Measurements from ENCODE around the gene DCAF6. TPM values are rescaled to one million over a fixed set of nuclear protein-coding genes. Genes with fewer than 3 reads are reported as not detected.

Gene DCAF6
- total RNA-seq, 1 experiment from 2014 or later: 20.4 TPM

- DNase-seq (ENCODE audit: low spot score): peak; percentile 50
Measured at GRCh38 chr1:168084396-168085231, 148.1 kb downstream of the DCAF6 start.

DNA sequence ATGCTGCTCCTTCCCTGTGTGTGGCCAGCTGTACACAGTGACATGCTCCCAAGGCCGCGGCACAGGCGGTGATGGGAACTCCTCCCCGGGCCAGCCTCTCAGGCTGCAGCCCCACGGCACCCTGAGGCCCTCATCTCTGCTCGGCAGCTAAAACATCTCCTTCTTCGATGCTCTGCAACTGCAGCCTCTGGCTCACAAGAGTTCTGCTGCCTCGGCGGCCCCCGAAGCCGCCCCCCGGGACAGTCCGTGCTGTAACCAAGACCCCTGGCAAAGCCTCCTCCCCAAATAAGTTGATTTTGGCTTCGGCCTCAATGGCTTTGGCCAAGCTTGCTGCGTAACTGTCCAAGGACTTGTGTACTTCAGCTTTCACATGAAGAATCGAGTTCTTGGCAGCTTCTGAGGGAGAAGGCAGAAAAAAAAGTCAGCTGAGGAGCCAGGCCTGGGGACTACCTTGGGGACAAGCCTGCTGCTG lies 149.0 kb downstream of the DCAF6 start:
- no peak for DNase-seq (ENCODE audit: low spot score)

GRCh38 chr1:168086438-168086837 lies 150.0 kb downstream of the DCAF6 start:
- DNase-seq (ENCODE audit: low spot score): no peak

- DNase-seq (ENCODE audit: low spot score): no peak
Measured at GRCh38 chr1:168087696-168088095, 151.2 kb downstream of the DCAF6 start.

DNA sequence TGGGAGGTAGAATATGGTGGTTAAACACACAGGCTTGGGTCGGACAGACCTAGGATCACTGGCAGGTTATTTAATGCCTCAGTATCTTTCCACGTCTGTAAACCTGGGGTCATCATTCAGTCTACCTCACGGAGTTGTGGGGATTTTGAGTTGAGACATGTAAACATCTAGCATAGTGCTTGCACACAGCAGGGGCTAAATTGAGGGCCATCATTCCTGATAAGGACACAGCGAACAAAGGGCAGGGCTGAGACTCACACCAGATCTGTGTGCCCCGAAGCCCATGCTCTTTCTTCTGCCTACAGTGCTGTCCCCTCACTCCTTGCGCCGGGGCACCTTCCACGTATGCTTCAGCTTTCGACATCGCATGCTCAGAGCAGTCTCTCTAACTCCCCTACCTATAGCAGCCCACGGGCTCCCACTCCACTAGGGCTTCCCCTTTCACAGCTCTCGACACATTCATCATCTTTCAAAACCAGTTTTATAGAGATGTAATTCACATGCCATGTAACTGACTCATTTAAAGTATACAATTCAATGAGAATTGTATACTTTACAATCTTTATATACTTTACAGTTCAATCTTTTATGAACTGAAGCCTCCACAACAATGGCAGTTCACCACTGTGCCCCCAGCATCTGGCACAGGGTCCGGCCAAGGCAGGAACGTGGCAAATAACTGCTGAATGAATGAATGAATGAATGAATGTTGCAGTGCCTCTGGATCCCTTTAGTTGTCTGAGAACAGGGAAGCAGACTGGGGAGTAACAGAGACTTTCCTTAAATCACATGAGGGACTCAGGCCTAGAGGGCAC lies 152.2 kb downstream of the DCAF6 start:
- DNase-seq (ENCODE audit: low spot score): no peak

GRCh38 chr1:168089326-168089978 lies 153.0 kb downstream of the DCAF6 start:
- no peak for DNase-seq (ENCODE audit: low spot score)

- no peak for DNase-seq (ENCODE audit: low spot score)
Measured at GRCh38 chr1:168089979-168090337, 153.5 kb downstream of the DCAF6 start.

GRCh38 chr1:168090395-168090794 lies 153.9 kb downstream of the DCAF6 start:
- no peak for DNase-seq (ENCODE audit: low spot score)

- DNase-seq (ENCODE audit: low spot score): no peak
Measured at GRCh38 chr1:168091063-168091462, 154.6 kb downstream of the DCAF6 start.

DNA sequence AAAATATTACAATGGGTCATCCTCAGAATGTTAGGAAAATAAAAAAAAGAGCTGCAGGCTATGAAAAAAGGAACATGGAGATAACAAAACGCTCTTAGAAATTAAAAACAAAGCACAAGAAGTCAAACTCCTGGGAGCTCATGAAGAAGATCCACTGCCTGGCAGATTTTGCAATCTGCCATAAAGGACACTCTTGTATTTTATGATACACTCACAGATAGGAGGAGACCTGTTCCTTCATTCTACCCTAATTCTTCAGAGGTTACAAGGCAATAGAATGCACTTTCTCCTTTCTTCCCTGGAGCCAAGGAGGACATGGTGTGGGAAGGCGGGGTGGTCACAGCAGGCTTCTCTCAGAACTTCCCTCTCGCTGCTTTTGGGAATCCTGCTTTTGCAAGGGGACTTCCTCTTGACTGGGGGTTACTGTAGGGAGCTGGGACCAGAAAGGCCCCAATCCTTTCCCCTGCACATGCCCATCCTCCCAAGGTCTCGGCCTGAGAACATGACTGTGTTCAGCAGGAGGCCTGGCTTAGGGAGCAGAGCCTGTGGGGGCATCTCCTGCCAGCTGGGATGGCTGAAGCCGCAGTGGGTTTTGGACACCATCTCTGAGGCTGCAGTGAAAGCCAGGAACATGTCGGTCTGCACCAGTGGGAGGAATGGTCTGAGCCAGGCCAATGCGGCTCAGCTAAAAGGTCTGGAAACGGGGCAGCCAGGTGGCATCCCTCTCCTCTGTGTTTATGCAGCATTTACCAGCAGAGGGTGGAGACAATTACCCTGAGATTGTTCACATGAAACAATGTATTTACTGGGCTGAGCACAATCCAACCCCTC lies 155.5 kb downstream of the DCAF6 start:
- DNase-seq (ENCODE audit: low spot score): no peak

GRCh38 chr1:168092566-168093355 lies 156.3 kb downstream of the DCAF6 start:
- DNase-seq (ENCODE audit: low spot score): peak; percentile 31

- no peak for DNase-seq (ENCODE audit: low spot score)
Measured at GRCh38 chr1:168093616-168094015, 157.1 kb downstream of the DCAF6 start.

GRCh38 chr1:168095476-168095875 lies 159.0 kb downstream of the DCAF6 start:
- DNase-seq (ENCODE audit: low spot score): no peak

- DNase-seq (ENCODE audit: low spot score): no peak
Measured at GRCh38 chr1:168096296-168097165, 160.0 kb downstream of the DCAF6 start.

- DNase-seq (ENCODE audit: low spot score): no peak
Measured at GRCh38 chr1:168097921-168098528, 161.5 kb downstream of the DCAF6 start.

DNA sequence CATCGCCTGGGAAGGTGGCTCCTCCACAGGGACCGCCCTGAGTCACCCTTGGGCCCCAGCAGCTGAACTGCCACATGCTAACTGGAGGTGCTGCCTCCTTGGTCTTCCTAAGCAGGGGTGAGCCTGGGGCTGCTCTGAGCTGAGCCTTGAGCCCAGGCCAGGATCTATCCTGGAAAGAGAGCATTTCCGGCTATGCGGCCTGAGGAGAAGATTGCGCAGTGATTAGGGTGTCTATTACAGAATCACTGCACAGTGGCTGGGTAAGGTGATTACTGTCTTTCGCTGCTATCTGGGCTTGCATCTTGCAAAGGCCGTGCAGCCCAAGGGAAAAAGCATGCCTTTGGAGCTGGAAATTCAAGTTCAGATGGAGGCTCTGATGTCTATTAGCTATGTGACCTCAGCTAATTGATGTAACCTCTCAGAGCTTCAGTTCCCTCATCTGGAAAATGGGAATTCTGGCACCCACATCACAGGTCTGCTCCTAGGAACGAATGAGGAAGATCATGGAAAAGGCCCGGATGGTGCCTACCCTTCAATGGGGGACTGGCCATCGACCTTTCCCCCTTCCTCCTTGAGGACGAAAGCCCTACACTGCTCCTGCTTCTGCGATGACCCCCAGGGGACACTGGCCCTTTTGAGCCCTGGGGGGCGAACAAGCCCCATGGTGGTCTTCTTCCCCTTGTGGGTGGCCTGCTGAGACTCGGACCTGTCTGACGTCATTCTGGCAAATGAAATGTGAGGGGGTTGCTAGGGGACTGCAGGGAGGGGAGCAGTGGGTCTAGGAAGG lies 162.2 kb downstream of the DCAF6 start:
- no peak for DNase-seq (ENCODE audit: low spot score)

DNA sequence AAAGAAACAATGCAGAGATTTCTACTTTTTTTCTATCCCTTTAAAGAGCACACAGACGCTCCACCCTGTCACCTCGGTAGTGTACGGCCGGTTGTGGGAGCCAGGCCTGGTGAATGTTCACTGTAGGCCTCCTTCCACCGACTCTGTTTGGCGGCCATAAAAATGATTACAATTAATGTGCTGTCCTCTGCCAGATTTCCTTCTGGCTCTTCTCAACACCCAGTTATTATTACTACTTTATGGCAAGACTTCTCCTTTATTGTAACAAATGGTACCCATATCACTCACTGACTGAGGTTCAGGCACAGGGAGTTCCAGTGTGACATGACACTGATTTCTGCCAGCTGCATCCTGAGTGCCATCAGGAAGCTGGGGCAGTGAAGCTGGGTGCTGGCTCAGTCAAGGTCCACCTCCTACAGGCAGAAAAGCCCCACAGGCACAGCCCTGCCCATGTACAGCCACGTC lies 162.9 kb downstream of the DCAF6 start:
- no peak for DNase-seq (ENCODE audit: low spot score)
